PC-9 (cell line): ENCODE results near the gene POF1B. TPM values are rescaled to one million over a fixed set of nuclear protein-coding genes. Genes with fewer than 3 reads are reported as not detected.

Experiments
- Bru-seq: library from RNA; stranded (reverse); fragments of 400-500 nt; gene quantifications from one replicate; lab custom pipeline; 2021; lab: Mats Ljungman, UMichigan
- BruChase-seq, 2 experiments: library from RNA; stranded (reverse); fragments of 400-500 nt; gene quantifications; one replicate each; lab custom pipeline; 2021; lab: Mats Ljungman, UMichigan
- BruUV-seq: library from RNA; stranded (reverse); fragments of 400-500 nt; replicated peaks from 2 replicates; lab custom pipeline; 2021; lab: Mats Ljungman, UMichigan
- CTCF ChIA-PET: fragments of 300-600 bp; sonication (Branson Sonifier 250); formaldehyde crosslinking; loops from one replicate; lab custom pipeline; 2022; ENCODE audit warnings: antibody characterized with exemption; lab: Charles Lee
- POLR2A ChIA-PET: fragments of 300-600 bp; sonication (Branson Sonifier 250); formaldehyde crosslinking; loops from one replicate; lab custom pipeline; 2022; ENCODE audit warnings: antibody characterized with exemption; ENCODE audit not compliant: unreplicated experiment; lab: Charles Lee
- DNase-seq, 2 experiments: peaks; one replicate each; pipeline versions ENCODE4 v3.0.0 to v3.0.0-alpha.2; 2015 to 2022; ENCODE audit warnings: mixed read lengths in 1 of 2
- H2AFZ ChIP-seq: fragments of 200-600 bp; sonication (generic); 2 replicates; pipeline ENCODE4 v1.8.1; 2017; ENCODE audit warnings: antibody characterized with exemption
- H3F3A ChIP-seq: fragments of 200-600 bp; sonication (generic); 2 replicates; pipeline ENCODE4 v1.8.1; 2017; ENCODE audit warnings: antibody characterized with exemption, mild to moderate bottlenecking, low read depth; ENCODE audit not compliant: insufficient read depth
- H3K27ac ChIP-seq: fragments of 200-600 bp; sonication (generic); 2 replicates; pipeline ENCODE4 v1.6.1; 2016; ENCODE audit warnings: mixed run types
- H3K27me3 ChIP-seq: fragments of 200-600 bp; sonication (generic); 2 replicates; pipeline ENCODE4 v1.6.1; 2016; ENCODE audit warnings: low read depth, mixed run types; ENCODE audit not compliant: insufficient read depth
- H3K36me3 ChIP-seq: fragments of 200-600 bp; sonication (generic); 2 replicates; pipeline ENCODE4 v1.6.1; 2016; ENCODE audit warnings: low read depth, mixed run types
- H3K4me1 ChIP-seq: fragments of 200-600 bp; sonication (generic); replicated peaks from 2 replicates; pipeline ENCODE4 v1.6.1; 2016; ENCODE audit warnings: mixed run types; ENCODE audit not compliant: insufficient read depth
- H3K4me2 ChIP-seq: fragments of 200-600 bp; sonication (generic); 2 replicates; pipeline ENCODE4 v1.6.1; 2017; ENCODE audit warnings: mixed run types
- H3K4me3 ChIP-seq: fragments of 200-600 bp; sonication (generic); 2 replicates; pipeline ENCODE4 v1.6.1; 2016; ENCODE audit warnings: mixed run types
- H3K79me2 ChIP-seq: fragments of 200-600 bp; sonication (generic); 2 replicates; pipeline ENCODE4 v1.6.1; 2017; ENCODE audit warnings: low read depth, mixed run types
- H3K9me2 ChIP-seq: fragments of 200-600 bp; sonication (generic); 2 replicates; pipeline ENCODE4 v1.8.1; 2017; ENCODE audit warnings: mild to moderate bottlenecking; ENCODE audit not compliant: insufficient read depth
- H3K9me3 ChIP-seq: fragments of 200-600 bp; sonication (generic); 2 replicates; pipeline ENCODE4 v1.8.1; 2016; ENCODE audit warnings: low read depth; ENCODE audit not compliant: insufficient read depth
- H4K20me1 ChIP-seq: fragments of 200-600 bp; sonication (generic); 2 replicates; pipeline ENCODE4 v1.8.1; 2017; ENCODE audit not compliant: insufficient read depth
- CTCF ChIP-seq: fragments of 200-600 bp; sonication (generic); conservative IDR thresholded peaks from 2 replicates; pipeline ENCODE4 v1.6.1; 2017; ENCODE audit warnings: mixed run types, antibody characterized with exemption, mild to moderate bottlenecking, moderate library complexity
- EZH2 ChIP-seq: fragments of 200-600 bp; sonication (generic); IDR thresholded peaks from 2 replicates; pipeline ENCODE4 v1.8.0; 2017; ENCODE audit warnings: antibody characterized with exemption, low read depth
- intact Hi-C: fragments of 100-400 bp; cut with micrococcal nuclease; formaldehyde crosslinking; loops from one replicate; pipeline ENCODE4 v1.10.0; 2022; ENCODE audit not compliant: unreplicated experiment
- long read RNA-seq: library from polyadenylated mRNA; stranded (forward); transcript quantifications from one replicate; pipeline ENCODE4 v2.0.0, GENCODE V29; 2022
- total RNA-seq: library from RNA; stranded (reverse); gene quantifications from 2 replicates; pipeline ENCODE4 v1.2.3, GENCODE V29; 2021

POF1B gene
- 0.28 and 0.61 TPM in 2 replicates for total RNA-seq
- Bru-seq, nascent RNA, result percentile 17 among the genes with signal in this experiment
- BruChase-seq, experiment 1, labeled RNA remaining after a 2-hour chase, result percentile 15 among the genes with signal in this experiment
- BruChase-seq, experiment 2, labeled RNA remaining after a 6-hour chase, result percentile 15 among the genes with signal in this experiment
- long read RNA-seq, result 0 reads

- CTCF ChIA-PET, result no interaction called here
- Histone ChIP-seq H3K9me2 (no peaks in the 10 kb centered on the region), H3K79me2 (no peaks in the 10 kb centered on the region), H3K4me1 (no peaks in the 10 kb centered on the region), H3K36me3 (no peaks in the 10 kb centered on the region), H3K4me2 (no peak within 1 kb of the TSS), H3K9me3 (no peaks in the 10 kb centered on the region), H3K27ac (no peak within 1 kb of the TSS), H4K20me1 (no peaks in the 10 kb centered on the region), H3K4me3 (no peak within 1 kb of the TSS), H2AFZ (no peak within 1 kb of the TSS), H3F3A (no peaks in the 10 kb centered on the region), H3K27me3 (no peaks in the 10 kb centered on the region)
- TSS peak; percentile 47 for BruUV-seq
- POLR2A ChIA-PET, result no interaction called here
- intact Hi-C loops, result no loop called here
- TF ChIP-seq EZH2, result no peak
- TF ChIP-seq CTCF, result no peak
- peak in 1 of 2 experiments; percentile 8 for DNase-seq
Observed at GRCh38 chrX:85379174-85379907, at the start of gene POF1B. Gene POF1B, minus strand, starts transcription at chrX:85379665. Its CDS starts 211 bp downstream, at chrX:85379454.

- TF ChIP-seq EZH2 (no peak), CTCF (no peak)
- ChIA-PET POLR2A (no interaction called here), CTCF (no interaction called here)
- DNase-seq, result no peak
- Histone ChIP-seq H2AFZ (no peak overlapping the region), H3K27ac (no peak overlapping the region), H3K4me3 (no peak overlapping the region), H3K9me2 (no peaks in the 10 kb centered on the region), H4K20me1 (no peaks in the 10 kb centered on the region), H3K27me3 (no peaks in the 10 kb centered on the region), H3K79me2 (no peaks in the 10 kb centered on the region), H3F3A (no peaks in the 10 kb centered on the region), H3K9me3 (no peaks in the 10 kb centered on the region), H3K4me2 (no peak overlapping the region), H3K4me1 (no peaks in the 10 kb centered on the region), H3K36me3 (no peaks in the 10 kb centered on the region)
- intact Hi-C loops, result no loop called here
- BruUV-seq, result no TSS peak
Observed at GRCh38 chrX:85429066-85429465, 49.6 kb upstream of the POF1B start.

- Histone ChIP-seq H3K27ac (no peak overlapping the region), H3K36me3 (no peaks in the 10 kb centered on the region), H4K20me1 (no peaks in the 10 kb centered on the region), H3K79me2 (no peaks in the 10 kb centered on the region), H3K4me2 (no peak overlapping the region), H2AFZ (no peak overlapping the region), H3K4me1 (no peaks in the 10 kb centered on the region), H3K9me3 (no peaks in the 10 kb centered on the region), H3K4me3 (no peak overlapping the region), H3K9me2 (no peaks in the 10 kb centered on the region), H3K27me3 (no peaks in the 10 kb centered on the region), H3F3A (no peaks in the 10 kb centered on the region)
- no peak for DNase-seq
- CTCF ChIA-PET, result no interaction called here
- POLR2A ChIA-PET, result no interaction called here
- TF ChIP-seq CTCF (no peak), EZH2 (no peak)
- intact Hi-C loops, result no loop called here
- BruUV-seq, result no TSS peak
Observed at GRCh38 chrX:85419293-85419692, 39.8 kb upstream of the POF1B start.
